Activated CD8-positive, alpha-beta T cell treated with anti-CD3 and anti-CD28 coated beads for 36 hours (primary cell): ENCODE results near the gene KCNK4. TPM values are rescaled to one million over a fixed set of nuclear protein-coding genes. Genes with fewer than 3 reads are reported as not detected.

ENCODE experiments used
- ATAC-seq: fragments of 200-7000 bp; cut with Tn5 transposase; one replicate; pipeline ENCODE4 v1.10.0; 2021; ENCODE audit warnings: mild to moderate bottlenecking, moderate library complexity
- CTCF ChIA-PET: fragments of 350-600 bp; sonication (Branson Sonifier 250); formaldehyde crosslinking; loops from one replicate; lab custom pipeline; 2021; ENCODE audit warnings: antibody characterized with exemption; lab: Charles Lee
- POLR2A ChIA-PET: fragments of 350-600 bp; sonication (Branson Sonifier 250); formaldehyde crosslinking; loops from one replicate; lab custom pipeline; 2021; ENCODE audit warnings: antibody characterized with exemption; lab: Charles Lee
- DNase-seq: peaks from one replicate; pipeline ENCODE4 v3.0.0-alpha.2; 2020
- H3K27ac Mint-ChIP-seq: one replicate; pipeline ENCODE4 v1.8.0; 2021; ENCODE audit warnings: mild to moderate bottlenecking, mixed read lengths
- H3K27me3 Mint-ChIP-seq: one replicate; pipeline ENCODE4 v1.8.0; 2021; ENCODE audit warnings: mixed read lengths
- H3K36me3 Mint-ChIP-seq: one replicate; pipeline ENCODE4 v1.8.0; 2021; ENCODE audit warnings: low read depth, mixed read lengths
- H3K4me1 Mint-ChIP-seq: one replicate; pipeline ENCODE4 v1.8.0; 2021; ENCODE audit warnings: low read depth, mixed read lengths
- H3K4me3 Mint-ChIP-seq: one replicate; pipeline ENCODE4 v1.8.0; 2021; ENCODE audit warnings: mild to moderate bottlenecking, moderate library complexity, mixed read lengths
- H3K9me3 Mint-ChIP-seq: one replicate; pipeline ENCODE4 v1.8.0; 2021; ENCODE audit warnings: mixed read lengths
- intact Hi-C: fragments of 100-400 bp; cut with micrococcal nuclease; formaldehyde crosslinking; loops from one replicate; pipeline ENCODE4 v1.10.0; 2022
- microRNA-seq: library from miRNA; unstranded; fragments of <30 nt; microRNA quantifications from one replicate; pipeline ENCODE4 v1.2.0, GENCODE V29; 2022; ENCODE audit warnings: borderline microRNAs expressed, borderline replicate concordance
- total RNA-seq, 2 experiments: library from RNA; stranded (reverse); gene quantifications; one replicate each; pipeline ENCODE4 v1.2.3, GENCODE V29; 2021
- TF ChIP-seq, protein P1 (sequence below): fragments of 200-600 bp; IDR thresholded peaks from one replicate; pipeline ENCODE4 v1.8.0; 2022; ENCODE audit warnings: antibody characterized with exemption, mild to moderate bottlenecking

KCNK4 gene
- total RNA-seq, 2 experiments from 2014 or later = 0.23 TPM; not detected in 1

DNA sequence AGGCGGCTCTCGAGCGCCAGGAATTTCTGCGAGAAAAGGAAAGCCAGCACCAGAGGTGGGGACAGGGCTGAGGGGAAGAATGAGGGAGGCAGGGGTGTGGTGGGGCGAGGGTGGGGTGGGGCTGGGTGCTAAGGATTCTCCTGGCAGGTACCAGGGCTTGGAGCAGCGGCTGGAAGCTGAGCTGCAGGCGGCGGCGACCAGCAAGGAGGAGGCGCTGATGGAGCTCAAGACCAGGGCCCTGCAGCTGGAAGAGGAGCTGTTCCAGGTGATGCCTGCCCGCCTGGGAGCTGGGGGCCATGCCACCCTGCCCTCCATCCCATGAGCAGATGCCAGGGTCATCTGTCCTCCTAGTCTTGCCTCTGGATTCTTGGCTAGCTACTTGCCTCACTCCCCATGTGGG lies 58.3 kb downstream of the KCNK4 start:
- DNase-seq = no peak
- intact Hi-C loops = no loop called here
- TF ChIP-seq, protein P1, sequence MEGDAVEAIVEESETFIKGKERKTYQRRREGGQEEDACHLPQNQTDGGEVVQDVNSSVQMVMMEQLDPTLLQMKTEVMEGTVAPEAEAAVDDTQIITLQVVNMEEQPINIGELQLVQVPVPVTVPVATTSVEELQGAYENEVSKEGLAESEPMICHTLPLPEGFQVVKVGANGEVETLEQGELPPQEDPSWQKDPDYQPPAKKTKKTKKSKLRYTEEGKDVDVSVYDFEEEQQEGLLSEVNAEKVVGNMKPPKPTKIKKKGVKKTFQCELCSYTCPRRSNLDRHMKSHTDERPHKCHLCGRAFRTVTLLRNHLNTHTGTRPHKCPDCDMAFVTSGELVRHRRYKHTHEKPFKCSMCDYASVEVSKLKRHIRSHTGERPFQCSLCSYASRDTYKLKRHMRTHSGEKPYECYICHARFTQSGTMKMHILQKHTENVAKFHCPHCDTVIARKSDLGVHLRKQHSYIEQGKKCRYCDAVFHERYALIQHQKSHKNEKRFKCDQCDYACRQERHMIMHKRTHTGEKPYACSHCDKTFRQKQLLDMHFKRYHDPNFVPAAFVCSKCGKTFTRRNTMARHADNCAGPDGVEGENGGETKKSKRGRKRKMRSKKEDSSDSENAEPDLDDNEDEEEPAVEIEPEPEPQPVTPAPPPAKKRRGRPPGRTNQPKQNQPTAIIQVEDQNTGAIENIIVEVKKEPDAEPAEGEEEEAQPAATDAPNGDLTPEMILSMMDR = no peak
- Mint-ChIP-seq H3K36me3 (peaks cover 14% of the 10 kb centered on the region), H3K4me1 (peaks cover 5% of the 10 kb centered on the region), H3K27ac (no peak overlapping the region), H3K4me3 (no peak overlapping the region), H3K27me3 (no peaks in the 10 kb centered on the region), H3K9me3 (no peaks in the 10 kb centered on the region)
- POLR2A ChIA-PET = interaction anchor here (0.8 to 1.9 kb wide), 4 partner anchors 8 to 18 kb away, joined by 3 to 7 read pairs (median 5); no protein-coding TSS in a partner anchor
- CTCF ChIA-PET = interaction anchor here (1.3 to 2.2 kb wide), 4 partner anchors 8 to 100 kb away, joined by 3 to 6 read pairs (median 3); partner anchors contain the start of genes PRDX5 and TRMT112
- ATAC-seq = no peak

Small RNA genes lying within 50 kb of the gene (microRNA-seq; reads per million reads assigned to microRNA genes)
- not detected for gene MIR7155

Other genes starting within 250 kb of the KCNK4 start
- gene MACROD1, start 125.2 kb upstream of the KCNK4 start, total RNA-seq = 10 to 100 TPM; 38.7 to 38.8 TPM
- gene STIP1, start 105.1 kb upstream of the KCNK4 start, total RNA-seq = 100 to 1,000 TPM; 396 to 416 TPM
- 100 to 1,000 TPM; 210 to 214 TPM for gene FERMT3, start 84.6 kb upstream of the KCNK4 start, total RNA-seq
- gene TRPT1, start 65.1 kb upstream of the KCNK4 start, total RNA-seq = 10 to 100 TPM; 33.7 to 41.5 TPM
- gene NUDT22, start 65.0 kb upstream of the KCNK4 start, total RNA-seq = 10 to 100 TPM; 66.0 to 69.2 TPM
- 10 to 100 TPM; 25.8 to 26.1 TPM for gene DNAJC4, start 60.8 kb upstream of the KCNK4 start, total RNA-seq
- 100 to 1,000 TPM in 1 of 2 experiments, 10 to 100 TPM in 1; 86.6 to 104 TPM for gene VEGFB, start 56.7 kb upstream of the KCNK4 start, total RNA-seq
- 10 to 100 TPM; 23.5 to 26.9 TPM for gene FKBP2, start 50.2 kb upstream of the KCNK4 start, total RNA-seq
- 100 to 1,000 TPM; 285 to 287 TPM for gene PPP1R14B, start 44.4 kb upstream of the KCNK4 start, total RNA-seq
- gene PLCB3, start 39.8 kb upstream of the KCNK4 start, total RNA-seq = 1 to 10 TPM; 8.7 to 9.6 TPM
- 10 to 100 TPM; 17.2 to 17.7 TPM for gene BAD, start 6.6 kb upstream of the KCNK4 start, total RNA-seq
- 10 to 100 TPM; 23.7 to 28.5 TPM for gene GPR137, start 5.5 kb upstream of the KCNK4 start, total RNA-seq
- under 1 TPM in 1 of 2 experiments, not detected in 1; 0.52 TPM for gene CATSPERZ, start 9.1 kb downstream of the KCNK4 start, total RNA-seq
- gene ESRRA, start 14.2 kb downstream of the KCNK4 start, total RNA-seq = 10 to 100 TPM; 37.5 to 42.4 TPM
- 100 to 1,000 TPM; 197 TPM for gene TRMT112, start 26.3 kb downstream of the KCNK4 start, total RNA-seq
- 100 to 1,000 TPM; 103 to 105 TPM for gene PRDX5, start 26.8 kb downstream of the KCNK4 start, total RNA-seq
- 10 to 100 TPM; 65.8 to 76.1 TPM for gene CCDC88B, start 48.9 kb downstream of the KCNK4 start, total RNA-seq
- 10 to 100 TPM; 24.6 to 26.0 TPM for gene RPS6KA4, start 67.9 kb downstream of the KCNK4 start, total RNA-seq